Immature natural killer cell (primary cell): Measurements from ENCODE around the gene ETV5. TPM values are rescaled to one million over a fixed set of nuclear protein-coding genes. Genes with fewer than 3 reads are reported as not detected.

Source experiments
- DNase-seq, 3 donors: peaks; one replicate each; pipeline ENCODE4 v3.0.0; 2022; ENCODE audit warnings: mixed read lengths in 1 of 3
- H3K27ac Mint-ChIP-seq, 6 donors: one replicate each; pipeline ENCODE4 v1.8.0; 2020; ENCODE audit warnings: mixed read lengths in 6 of 6, mild to moderate bottlenecking in 5 of 6, inconsistent platforms in 4 of 6, moderate library complexity in 3 of 6
- H3K27me3 Mint-ChIP-seq, 3 donors: one replicate each; pipeline ENCODE4 v1.8.0; 2020 to 2021; ENCODE audit warnings: low read depth in 3 of 3, mild to moderate bottlenecking in 3 of 3, mixed read lengths in 3 of 3, moderate library complexity in 3 of 3, inconsistent platforms in 1 of 3
- H3K36me3 Mint-ChIP-seq, 3 donors: one replicate each; pipeline ENCODE4 v1.8.0; 2020; ENCODE audit warnings: mixed read lengths in 3 of 3, inconsistent platforms in 2 of 3, mild to moderate bottlenecking in 2 of 3
- H3K4me1 Mint-ChIP-seq, 2 donors: one replicate each; pipeline ENCODE4 v1.8.0; 2020; ENCODE audit warnings: inconsistent platforms in 2 of 2, mild to moderate bottlenecking in 2 of 2, mixed read lengths in 2 of 2, moderate library complexity in 1 of 2
- H3K4me3 Mint-ChIP-seq, 5 donors: one replicate each; pipeline ENCODE4 v1.8.0; 2020; ENCODE audit warnings: mild to moderate bottlenecking in 5 of 5, mixed read lengths in 5 of 5, inconsistent platforms in 3 of 5, moderate library complexity in 3 of 5
- H3K9me3 Mint-ChIP-seq, 6 donors: one replicate each; pipeline ENCODE4 v1.8.0; 2020; ENCODE audit warnings: mild to moderate bottlenecking in 6 of 6, mixed read lengths in 6 of 6, inconsistent platforms in 4 of 6, moderate library complexity in 3 of 6
- polyA plus RNA-seq, 3 donors: library from polyadenylated mRNA; unstranded; fragments of 300-500 nt; fragmentation: Illumina TruSeq; gene quantifications; one replicate each; pipeline ENCODE4 v1.2.3, GENCODE V29; 2021

ETV5 gene
- polyA plus RNA-seq, 3 donors from 2014 or later: 0.26 to 2.0 TPM; not detected in 1

DNA sequence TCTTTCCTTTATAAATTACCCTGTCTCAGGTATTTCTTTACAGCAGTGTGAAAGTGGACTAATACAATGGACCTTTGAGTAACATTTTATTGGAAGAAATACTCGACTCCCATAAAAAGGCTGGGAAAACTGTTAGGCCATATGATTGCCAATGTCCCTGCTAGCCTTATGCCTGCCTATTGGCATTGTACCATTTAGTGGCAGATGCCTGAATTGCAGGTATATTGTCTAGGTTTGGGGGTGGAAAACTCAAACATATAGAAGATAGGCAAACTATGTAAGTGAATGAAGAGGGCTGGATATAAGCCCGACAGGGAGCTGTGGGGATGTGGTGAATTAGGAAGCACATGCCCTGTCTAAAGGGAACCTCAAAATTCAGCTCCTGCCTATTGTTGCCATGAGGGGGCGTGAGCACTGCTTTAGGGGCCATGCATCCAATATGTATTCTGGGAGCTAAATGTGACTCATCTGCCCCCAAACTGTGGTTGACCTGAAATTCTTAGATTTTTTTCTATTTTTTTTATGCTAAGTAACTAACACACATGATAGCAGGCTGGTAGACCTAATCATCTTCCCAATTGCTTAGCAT lies 105.9 kb downstream of the ETV5 start:
- Mint-ChIP-seq H3K9me3 (no peaks in the 10 kb centered on the region), H3K4me3 (no peak overlapping the region), H3K27ac (no peak overlapping the region), H3K36me3 (no peaks in the 10 kb centered on the region), H3K4me1 (no peaks in the 10 kb centered on the region), H3K27me3 (peaks cover 2 to 6% (median 4%) of the 10 kb centered on the region in 3 donors)
- no peak for DNase-seq

- Mint-ChIP-seq H3K4me1 (no peaks in the 10 kb centered on the region), H3K27ac (no peak overlapping the region), H3K27me3 (peaks cover 1 to 6% (median 2%) of the 10 kb centered on the region in 3 donors), H3K36me3 (no peaks in the 10 kb centered on the region), H3K9me3 (no peaks in the 10 kb centered on the region), H3K4me3 (no peak overlapping the region)
- DNase-seq: no peak
Measured at GRCh38 chr3:186001842-186002241, 107.0 kb downstream of the ETV5 start.

DNA sequence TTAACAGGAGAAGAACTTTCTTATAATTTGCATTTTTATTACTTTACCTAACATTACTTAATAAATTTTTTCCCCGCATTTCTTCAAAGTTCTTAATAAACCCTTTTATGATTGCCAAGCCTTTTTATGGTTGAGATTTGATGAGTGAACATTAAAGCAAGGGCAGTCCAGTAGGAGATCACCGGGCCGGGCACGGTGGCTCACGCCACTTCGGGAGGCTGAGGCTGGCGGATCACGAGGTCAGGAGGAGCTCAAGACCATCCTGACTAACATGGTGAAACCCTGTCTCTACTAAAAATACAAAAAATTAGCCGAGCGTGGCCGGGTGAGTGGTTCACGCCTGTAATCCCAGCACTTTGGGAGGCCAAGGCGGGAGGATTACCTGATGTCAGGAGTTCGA lies 109.7 kb downstream of the ETV5 start:
- Mint-ChIP-seq H3K4me1 (no peaks in the 10 kb centered on the region), H3K9me3 (no peaks in the 10 kb centered on the region), H3K27me3 (peaks cover 2 to 6% (median 5%) of the 10 kb centered on the region in 3 donors), H3K27ac (no peak overlapping the region), H3K36me3 (no peaks in the 10 kb centered on the region), H3K4me3 (no peak overlapping the region)
- DNase-seq: no peak

GRCh38 chr3:185998136-185998535 lies 110.8 kb downstream of the ETV5 start:
- Mint-ChIP-seq H3K4me1 (no peaks in the 10 kb centered on the region), H3K36me3 (no peaks in the 10 kb centered on the region), H3K9me3 (no peaks in the 10 kb centered on the region), H3K27me3 (peaks cover 0 to 6% (median 5%) of the 10 kb centered on the region in 3 donors), H3K4me3 (no peak overlapping the region), H3K27ac (no peak overlapping the region)
- no peak for DNase-seq

GRCh38 chr3:185997130-185997529 lies 111.8 kb downstream of the ETV5 start:
- H3K9me3 Mint-ChIP-seq: no peaks in the 10 kb centered on the region
- H3K27me3 Mint-ChIP-seq: peaks cover 0 to 6% (median 5%) of the 10 kb centered on the region in 3 donors
- no peaks in the 10 kb centered on the region for H3K4me1 Mint-ChIP-seq
- H3K27ac Mint-ChIP-seq: no peak overlapping the region
- no peak overlapping the region for H3K4me3 Mint-ChIP-seq
- H3K36me3 Mint-ChIP-seq: no peaks in the 10 kb centered on the region
- DNase-seq: no peak

Other genes starting within 250 kb of the ETV5 start
- gene TRA2B, start 171.1 kb downstream of the ETV5 start, polyA plus RNA-seq: 100 to 1,000 TPM; 133 to 223 (median 191) TPM